Type B pancreatic cell (in vitro differentiated cells): ENCODE results near the gene ACOX1. TPM values are rescaled to one million over a fixed set of nuclear protein-coding genes. Genes with fewer than 3 reads are reported as not detected.
A peak's percentile ranks its signal among the peaks of the same experiment; 100 is the strongest.

Experiments used
- DNase-seq: peaks from one replicate; pipeline ENCODE4 v3.0.0; 2021; ENCODE audit warnings: mixed read lengths; ENCODE audit not compliant: unreplicated experiment; ENCODE audit errors: extremely low spot score
- H3K27ac Mint-ChIP-seq: 2 replicates; pipeline ENCODE4 v1.8.0; 2021; ENCODE audit warnings: mild to moderate bottlenecking, mixed read lengths
- H3K27me3 Mint-ChIP-seq: 2 replicates; pipeline ENCODE4 v1.8.0; 2021; ENCODE audit warnings: mixed read lengths
- H3K36me3 Mint-ChIP-seq: 2 replicates; pipeline ENCODE4 v1.8.0; 2021; ENCODE audit warnings: mixed read lengths
- H3K4me1 Mint-ChIP-seq: one replicate; pipeline ENCODE4 v1.8.0; 2021; ENCODE audit warnings: mixed read lengths; ENCODE audit not compliant: unreplicated experiment
- H3K4me3 Mint-ChIP-seq: 2 replicates; pipeline ENCODE4 v1.8.0; 2021; ENCODE audit warnings: mild to moderate bottlenecking, mixed read lengths
- H3K9me3 Mint-ChIP-seq: 2 replicates; pipeline ENCODE4 v1.8.0; 2021; ENCODE audit warnings: mixed read lengths
- total RNA-seq: library from RNA; stranded (reverse); gene quantifications from 2 replicates; pipeline ENCODE4 v1.2.1, GENCODE V29; 2021; ENCODE audit warnings: low replicate concordance
- TF ChIP-seq, protein P1 (sequence below): fragments of 200-600 bp; sonication (generic); conservative IDR thresholded peaks from 2 replicates; pipeline ENCODE4 v1.5.0; 2021; ENCODE audit warnings: antibody characterized with exemption, mild to moderate bottlenecking

Gene ACOX1
- total RNA-seq, 1 donor from 2014 or later, result 48.5 TPM

DNA sequence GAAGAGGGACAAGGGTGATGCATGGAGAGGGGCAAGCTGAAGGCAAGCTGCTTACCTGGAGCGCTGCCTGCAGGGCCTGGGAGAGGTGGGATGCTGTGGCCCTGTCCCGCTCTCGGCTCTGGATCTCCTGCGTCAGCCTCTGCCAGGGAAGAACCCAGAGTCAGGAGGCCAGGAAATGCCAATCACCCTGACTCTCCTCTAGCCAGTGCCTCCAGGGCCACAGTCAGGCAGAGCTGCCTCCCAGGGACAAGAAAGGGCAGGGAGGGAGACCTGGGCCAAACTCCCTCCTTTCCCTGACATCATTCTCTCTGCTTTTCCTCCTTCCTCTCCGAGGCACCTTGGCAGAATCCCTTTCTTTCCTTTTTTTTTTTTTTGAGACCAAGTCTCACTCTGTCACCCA, 33.0 kb upstream of the ACOX1 start:
- DNase-seq, result no peak
- Mint-ChIP-seq H3K4me3 (no peak overlapping the region), H3K36me3 (no peaks in the 10 kb centered on the region), H3K27me3 (no peaks in the 10 kb centered on the region), H3K27ac (no peak overlapping the region), H3K9me3 (no peaks in the 10 kb centered on the region), H3K4me1 (peaks cover 6% of the 10 kb centered on the region)
- TF ChIP-seq, protein P1, sequence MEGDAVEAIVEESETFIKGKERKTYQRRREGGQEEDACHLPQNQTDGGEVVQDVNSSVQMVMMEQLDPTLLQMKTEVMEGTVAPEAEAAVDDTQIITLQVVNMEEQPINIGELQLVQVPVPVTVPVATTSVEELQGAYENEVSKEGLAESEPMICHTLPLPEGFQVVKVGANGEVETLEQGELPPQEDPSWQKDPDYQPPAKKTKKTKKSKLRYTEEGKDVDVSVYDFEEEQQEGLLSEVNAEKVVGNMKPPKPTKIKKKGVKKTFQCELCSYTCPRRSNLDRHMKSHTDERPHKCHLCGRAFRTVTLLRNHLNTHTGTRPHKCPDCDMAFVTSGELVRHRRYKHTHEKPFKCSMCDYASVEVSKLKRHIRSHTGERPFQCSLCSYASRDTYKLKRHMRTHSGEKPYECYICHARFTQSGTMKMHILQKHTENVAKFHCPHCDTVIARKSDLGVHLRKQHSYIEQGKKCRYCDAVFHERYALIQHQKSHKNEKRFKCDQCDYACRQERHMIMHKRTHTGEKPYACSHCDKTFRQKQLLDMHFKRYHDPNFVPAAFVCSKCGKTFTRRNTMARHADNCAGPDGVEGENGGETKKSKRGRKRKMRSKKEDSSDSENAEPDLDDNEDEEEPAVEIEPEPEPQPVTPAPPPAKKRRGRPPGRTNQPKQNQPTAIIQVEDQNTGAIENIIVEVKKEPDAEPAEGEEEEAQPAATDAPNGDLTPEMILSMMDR, result no peak

DNA sequence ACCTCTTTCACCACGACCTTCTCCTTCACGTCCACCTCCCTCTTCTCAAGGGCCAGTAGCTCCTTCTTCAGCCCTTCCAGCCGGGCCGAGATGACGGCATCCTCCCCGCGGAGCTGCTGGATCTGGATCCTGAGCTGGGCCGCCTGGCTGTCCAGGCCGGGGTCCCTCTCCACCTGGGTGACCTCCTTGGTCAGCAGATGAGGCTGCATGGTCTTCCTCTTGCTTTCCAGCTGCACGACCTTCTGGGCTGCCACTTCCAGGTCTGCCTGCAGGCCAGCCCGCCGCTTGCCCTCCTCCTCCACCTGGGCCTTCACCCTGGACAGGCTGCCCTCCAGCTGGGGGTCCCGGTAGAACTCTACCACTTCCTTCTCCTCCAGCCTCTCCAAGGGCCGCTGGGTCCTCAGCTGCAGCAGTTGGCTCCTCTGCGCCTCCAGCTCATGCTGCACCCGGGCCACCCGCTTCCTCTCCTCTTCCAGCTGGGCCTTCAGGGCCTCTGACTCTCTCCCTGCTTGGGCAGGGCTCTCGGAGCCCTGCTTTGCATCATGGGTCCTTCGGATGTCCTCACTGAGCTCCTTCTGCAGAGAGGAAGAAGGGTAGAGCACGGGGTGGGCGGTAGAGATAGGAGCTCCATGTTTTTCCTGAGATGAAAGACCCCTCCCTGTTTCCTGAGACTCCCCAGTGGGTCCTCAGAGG, 31.1 kb upstream of the ACOX1 start:
- DNase-seq, result no peak
- no peaks in the 10 kb centered on the region for H3K9me3 Mint-ChIP-seq
- TF ChIP-seq, protein P1, result no peak
- H3K27ac Mint-ChIP-seq, result no peak overlapping the region
- peaks cover 14% of the 10 kb centered on the region for H3K4me1 Mint-ChIP-seq
- H3K36me3 Mint-ChIP-seq, result peaks cover 8% of the 10 kb centered on the region
- H3K27me3 Mint-ChIP-seq, result no peaks in the 10 kb centered on the region
- H3K4me3 Mint-ChIP-seq, result no peak overlapping the region

DNA sequence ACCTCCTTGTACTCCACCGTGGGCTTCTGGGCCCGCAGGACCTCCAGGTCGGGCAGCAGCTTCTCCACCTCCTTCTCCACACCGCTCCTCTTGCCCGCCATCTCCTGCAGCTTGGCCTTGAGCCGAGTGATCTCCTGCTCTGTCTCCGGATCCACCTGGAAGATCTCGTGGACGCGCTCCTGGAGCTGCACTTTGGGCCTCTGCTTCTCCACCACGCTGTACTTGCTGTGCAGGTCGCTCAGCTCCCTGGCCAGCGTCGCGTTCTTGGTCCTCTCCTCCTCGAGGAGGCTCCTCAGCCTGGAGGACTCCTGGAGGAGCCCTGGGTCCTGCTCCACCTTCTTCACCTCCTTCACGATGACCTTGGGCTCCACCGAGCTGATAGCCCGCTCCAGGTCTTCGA, 30.5 kb upstream of the ACOX1 start:
- no peak for DNase-seq
- H3K36me3 Mint-ChIP-seq, result peaks cover 8% of the 10 kb centered on the region
- H3K4me1 Mint-ChIP-seq, result peaks cover 15% of the 10 kb centered on the region
- TF ChIP-seq, protein P1, result no peak
- no peak overlapping the region for H3K4me3 Mint-ChIP-seq
- H3K9me3 Mint-ChIP-seq, result no peaks in the 10 kb centered on the region
- H3K27ac Mint-ChIP-seq, result no peak overlapping the region
- no peaks in the 10 kb centered on the region for H3K27me3 Mint-ChIP-seq

DNA sequence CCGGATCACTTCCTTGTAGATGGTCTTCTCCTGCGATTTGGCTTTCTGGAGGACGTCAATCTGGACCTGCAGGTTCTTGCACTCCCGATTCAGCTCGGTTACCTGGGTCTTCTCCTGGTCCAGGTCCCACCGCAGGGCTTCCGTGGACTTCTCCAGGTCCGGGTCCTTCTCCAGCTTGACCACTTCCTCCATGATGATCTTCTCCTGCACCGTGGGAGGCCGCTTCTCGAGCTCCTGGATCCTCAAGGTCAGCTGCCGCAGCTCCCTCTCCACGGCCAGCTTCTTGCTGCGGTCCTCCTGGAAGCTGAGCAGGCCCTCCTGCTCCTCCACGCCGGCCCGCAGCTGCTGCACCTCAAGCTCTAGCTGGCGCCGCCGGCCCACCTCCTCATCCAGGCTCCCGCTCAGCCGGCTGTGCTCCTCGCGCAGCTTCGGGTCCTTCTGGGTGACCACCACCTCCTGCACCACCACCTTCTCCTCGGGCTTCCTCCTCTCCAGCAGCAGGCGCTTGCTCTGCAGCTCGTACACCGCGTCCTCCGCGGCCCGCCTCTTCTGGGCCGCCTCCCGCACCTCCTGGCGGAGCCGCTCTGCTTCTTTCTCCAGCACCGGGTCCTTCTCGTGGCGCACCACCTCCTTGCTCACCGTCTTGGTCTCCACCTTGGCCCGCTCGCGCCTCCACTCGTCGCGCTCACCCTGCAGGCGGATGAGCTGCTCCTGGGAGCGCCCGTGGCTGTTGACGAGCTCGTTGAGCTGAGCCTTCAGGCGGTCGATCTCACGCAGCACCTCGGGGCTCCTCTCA, 29.9 kb upstream of the ACOX1 start:
- peaks cover 8% of the 10 kb centered on the region for H3K36me3 Mint-ChIP-seq
- no peak overlapping the region for H3K4me3 Mint-ChIP-seq
- H3K9me3 Mint-ChIP-seq, result no peaks in the 10 kb centered on the region
- DNase-seq, result peak; percentile 71
- H3K27me3 Mint-ChIP-seq, result no peaks in the 10 kb centered on the region
- TF ChIP-seq, protein P1, result no peak
- no peak overlapping the region for H3K27ac Mint-ChIP-seq
- peaks cover 9% of the 10 kb centered on the region for H3K4me1 Mint-ChIP-seq

DNA sequence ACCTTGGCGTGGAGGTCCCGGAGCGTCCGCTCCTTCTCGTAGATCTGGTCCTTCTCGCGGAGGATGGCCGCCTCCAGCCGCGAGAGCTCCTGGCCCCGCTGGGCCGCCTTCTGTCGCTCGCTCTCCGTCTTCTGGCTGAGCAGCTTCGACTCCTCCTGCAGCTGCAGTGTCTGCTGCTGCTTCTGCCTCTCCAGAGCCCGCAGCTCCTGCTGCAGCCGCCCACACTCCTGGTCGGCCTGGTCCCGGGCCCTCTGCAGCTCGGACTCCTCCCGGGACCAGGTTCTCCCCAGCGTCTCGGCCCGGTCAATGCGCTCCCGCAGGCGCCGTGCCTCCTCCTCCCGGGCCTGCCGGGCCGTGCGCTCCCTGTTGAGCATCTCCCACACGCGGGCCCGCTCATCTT, 29.2 kb upstream of the ACOX1 start:
- no peaks in the 10 kb centered on the region for H3K9me3 Mint-ChIP-seq
- DNase-seq, result peak; percentile 63

More for the DNA sequence above, 29.2 kb upstream of the ACOX1 start:
- H3K27me3 Mint-ChIP-seq, result no peaks in the 10 kb centered on the region
- TF ChIP-seq, protein P1, result no peak
- H3K4me3 Mint-ChIP-seq, result no peak overlapping the region
- no peak overlapping the region for H3K27ac Mint-ChIP-seq
- peaks cover 8% of the 10 kb centered on the region for H3K4me1 Mint-ChIP-seq
- H3K36me3 Mint-ChIP-seq, result peaks cover 8% of the 10 kb centered on the region
